MM.1S (cell line): ENCODE measurements around the gene APH1B.

Source experiments
- DNase-seq: peaks from one replicate; pipeline ENCODE4 v3.0.0-alpha.2; 2015
- H2AFZ ChIP-seq: fragments of 300-600 bp; sonication (generic); 2 replicates; pipeline ENCODE4 v1.6.0; 2016; ENCODE audit warnings: antibody characterized with exemption, low read length
- H3F3A ChIP-seq: fragments of 300-600 bp; sonication (generic); 2 replicates; pipeline ENCODE4 v1.6.1; 2016; ENCODE audit warnings: mild to moderate bottlenecking, antibody characterized with exemption, low read length, moderate library complexity, mixed read lengths; ENCODE audit not compliant: insufficient read depth
- H3K27ac ChIP-seq: fragments of 300-600 bp; sonication (generic); 2 replicates; pipeline ENCODE4 v1.5.1; 2016; ENCODE audit warnings: mild to moderate bottlenecking, low read length
- H3K27me3 ChIP-seq: fragments of 300-600 bp; sonication (generic); replicated peaks from 2 replicates; pipeline ENCODE4 v1.6.0; 2016; ENCODE audit warnings: low read length; ENCODE audit not compliant: insufficient read depth
- H3K36me3 ChIP-seq: fragments of 300-600 bp; sonication (generic); replicated peaks from 2 replicates; pipeline ENCODE4 v1.6.1; 2016; ENCODE audit warnings: mild to moderate bottlenecking, low read length, mixed read lengths; ENCODE audit not compliant: insufficient read depth
- H3K4me1 ChIP-seq: fragments of 300-600 bp; sonication (generic); 2 replicates; pipeline ENCODE4 v1.6.1; 2016; ENCODE audit warnings: low read length, mixed read lengths
- H3K4me2 ChIP-seq: fragments of 300-600 bp; sonication (generic); 2 replicates; pipeline ENCODE4 v1.6.0; 2016; ENCODE audit warnings: low read depth, low read length
- H3K4me3 ChIP-seq: fragments of 300-600 bp; sonication (generic); 2 replicates; pipeline ENCODE4 v1.5.1; 2016; ENCODE audit warnings: low read length, mixed read lengths
- H3K79me2 ChIP-seq: fragments of 300-600 bp; sonication (generic); 2 replicates; pipeline ENCODE4 v1.6.1; 2016; ENCODE audit warnings: mixed run types, low read length, mixed read lengths
- H3K9ac ChIP-seq: fragments of 300-600 bp; sonication (generic); 2 replicates; pipeline ENCODE4 v1.6.1; 2016; ENCODE audit warnings: low read length, mixed read lengths
- H3K9me2 ChIP-seq: fragments of 300-600 bp; sonication (generic); replicated peaks from 2 replicates; pipeline ENCODE4 v1.6.1; 2016; ENCODE audit warnings: mild to moderate bottlenecking, low read length, mixed read lengths; ENCODE audit not compliant: insufficient read depth
- H3K9me3 ChIP-seq: fragments of 300-600 bp; sonication (generic); replicated peaks from 2 replicates; pipeline ENCODE4 v1.6.1; 2016; ENCODE audit warnings: mild to moderate bottlenecking, low read length, mixed read lengths; ENCODE audit not compliant: insufficient read depth
- H4K20me1 ChIP-seq: fragments of 300-600 bp; sonication (generic); 2 replicates; pipeline ENCODE4 v1.6.1; 2016; ENCODE audit warnings: mild to moderate bottlenecking, low read length, moderate library complexity, mixed read lengths; ENCODE audit not compliant: insufficient read depth
- CTCF ChIP-seq: fragments of 300-600 bp; sonication (generic); IDR thresholded peaks from 2 replicates; pipeline ENCODE4 v1.5.1; 2016; ENCODE audit warnings: antibody characterized with exemption, low read length, mixed read lengths
- EZH2 ChIP-seq: fragments of 300-600 bp; sonication (generic); optimal IDR thresholded peaks from 2 replicates; pipeline ENCODE3; 2017; ENCODE audit warnings: low read depth, mild to moderate bottlenecking, antibody characterized with exemption, low read length, mixed read lengths
- EZH2phosphoT487 ChIP-seq: fragments of 300-600 bp; sonication (generic); IDR thresholded peaks from 2 replicates; pipeline ENCODE4 v1.6.1; 2018; ENCODE audit warnings: antibody characterized with exemption, low read length

The APH1B gene

GRCh38 chr15:63330926-63331325 is 53.5 kb downstream of the APH1B start:
- Histone ChIP-seq H3K4me3 (no peak overlapping the region), H4K20me1 (no peaks in the 10 kb centered on the region), H2AFZ (no peak overlapping the region), H3K27me3 (no peaks in the 10 kb centered on the region), H3K79me2 (no peaks in the 10 kb centered on the region), H3K4me2 (no peak overlapping the region), H3K9me3 (no peaks in the 10 kb centered on the region), H3F3A (no peaks in the 10 kb centered on the region), H3K36me3 (no peaks in the 10 kb centered on the region), H3K9ac (no peak overlapping the region), H3K4me1 (no peaks in the 10 kb centered on the region), H3K9me2 (no peaks in the 10 kb centered on the region), H3K27ac (no peak overlapping the region)
- DNase-seq = no peak
- TF ChIP-seq EZH2phosphoT487 (no peak), CTCF (no peak), EZH2 (no peak)

GRCh38 chr15:63331456-63331855 is 54.1 kb downstream of the APH1B start:
- Histone ChIP-seq H3K9me3 (no peaks in the 10 kb centered on the region), H3K4me1 (no peaks in the 10 kb centered on the region), H3K79me2 (no peaks in the 10 kb centered on the region), H3K4me3 (no peak overlapping the region), H3K27me3 (no peaks in the 10 kb centered on the region), H4K20me1 (no peaks in the 10 kb centered on the region), H3K4me2 (no peak overlapping the region), H3F3A (no peaks in the 10 kb centered on the region), H3K27ac (no peak overlapping the region), H3K36me3 (no peaks in the 10 kb centered on the region), H2AFZ (no peak overlapping the region), H3K9me2 (no peaks in the 10 kb centered on the region), H3K9ac (no peak overlapping the region)
- TF ChIP-seq EZH2phosphoT487 (no peak), CTCF (no peak)
- DNase-seq = no peak

GRCh38 chr15:63332367-63333124 is 55.1 kb downstream of the APH1B start:
- no peak for TF ChIP-seq CTCF
- no peak for TF ChIP-seq EZH2
- no peak for TF ChIP-seq EZH2phosphoT487
- no peaks in the 10 kb centered on the region for H3K9me2 ChIP-seq
- no peaks in the 10 kb centered on the region for H4K20me1 ChIP-seq
- H3K27ac ChIP-seq = no peak overlapping the region
- H3F3A ChIP-seq = no peaks in the 10 kb centered on the region
- no peaks in the 10 kb centered on the region for H3K27me3 ChIP-seq
- DNase-seq = no peak
- H3K4me2 ChIP-seq = no peak overlapping the region
- no peaks in the 10 kb centered on the region for H3K36me3 ChIP-seq
- H3K9ac ChIP-seq = no peak overlapping the region
- H3K79me2 ChIP-seq = no peaks in the 10 kb centered on the region
- no peak overlapping the region for H3K4me3 ChIP-seq
- no peaks in the 10 kb centered on the region for H3K4me1 ChIP-seq
- no peak overlapping the region for H2AFZ ChIP-seq
- no peaks in the 10 kb centered on the region for H3K9me3 ChIP-seq
